ENCODE measurements around the gene REV3L. TPM values are rescaled to one million over a fixed set of nuclear protein-coding genes. Genes with fewer than 3 reads are reported as not detected.
"Not testable (repeated sequence)": the region's sequence is repeated elsewhere in the genome, so short reads cannot be mapped to it uniquely, and the experiment has no call there.

Gene REV3L
- total RNA-seq, 5 donors from 2014 or later (not counting 1 experiment from before 2014, with no cell fraction given) = 18.0 to 27.6 (median 22.1) TPM

- Histone ChIP-seq H3K27ac (ENCODE audit: low read length) (no peak overlapping the region), H3K9me3 (no peaks in the 10 kb centered on the region), H3K4me1 (ENCODE audit: control insufficient read depth in 1 of 2, extremely low read depth in 1 of 2, insufficient read depth in 2 of 2, low read length in 2 of 2) (peaks cover 5 to 10% of the 10 kb centered on the region in 2 experiments), H3K36me3 (ENCODE audit: control insufficient read depth in 2 of 2, extremely low read depth in 1 of 2, insufficient read depth in 1 of 2, low read length in 1 of 2) (no peaks in the 10 kb centered on the region), H3K27me3 (replicated peaks in 1 of 2; ENCODE audit: control insufficient read depth in 2 of 2, extremely low read depth in 1 of 2, insufficient read depth in 2 of 2, low read length in 1 of 2) (no peaks in the 10 kb centered on the region), H3K4me3 (ENCODE audit: control insufficient read depth in 1 of 2, extremely low read depth in 1 of 2, low read length in 1 of 2) (no peak overlapping the region)
- CTCF ChIA-PET = interaction anchor here in 1 of 2 donors (1.2 to 2.8 kb wide), 5 partner anchors 10 to 566 kb away, joined by 5 to 74 read pairs (median 6); a partner anchor contains a TSS
- H3K27me3 Mint-ChIP-seq = no peaks in the 10 kb centered on the region
- POLR2A ChIA-PET = interaction anchor here in 1 of 2 donors (0.5 to 1.1 kb wide), 3 partner anchors 10 to 1999 kb away, joined by 3 to 5 read pairs (median 3); no protein-coding TSS in a partner anchor
- no peak for DNase-seq
- no peaks in the 10 kb centered on the region for H3K9me3 Mint-ChIP-seq
- H3K36me3 Mint-ChIP-seq = no peaks in the 10 kb centered on the region
- 87% methylated on average over 1 of the region's 1 CpG for WGBS (ENCODE audit: insufficient coverage)
- no peak for ATAC-seq (replicated peaks in 1 of 4)
- H3K4me1 Mint-ChIP-seq = peaks cover 48 to 56% (median 52%) of the 10 kb centered on the region in 3 donors
- no peak overlapping the region for H3K4me3 Mint-ChIP-seq
- H3K27ac Mint-ChIP-seq = no peak overlapping the region
Measured at GRCh38 chr6:111477481-111477938, 5.5 kb downstream of the REV3L start.

GRCh38 chr6:111476061-111476460 lies 7.0 kb downstream of the REV3L start:
- H3K27ac Mint-ChIP-seq; H3K9me3 ChIP-seq; H3K4me1 ChIP-seq (ENCODE audit: control insufficient read depth in 1 of 2, extremely low read depth in 1 of 2, insufficient read depth in 2 of 2, low read length in 2 of 2); H3K27me3 Mint-ChIP-seq; H3K4me3 Mint-ChIP-seq; ATAC-seq (replicated peaks in 1 of 4); H3K36me3 Mint-ChIP-seq; H3K9me3 Mint-ChIP-seq; H3K27ac ChIP-seq (ENCODE audit: low read length); H3K27me3 ChIP-seq (replicated peaks in 1 of 2; ENCODE audit: control insufficient read depth in 2 of 2, extremely low read depth in 1 of 2, insufficient read depth in 2 of 2, low read length in 1 of 2); H3K36me3 ChIP-seq (ENCODE audit: control insufficient read depth in 2 of 2, extremely low read depth in 1 of 2, insufficient read depth in 1 of 2, low read length in 1 of 2); CTCF ChIA-PET; H3K4me3 ChIP-seq (ENCODE audit: control insufficient read depth in 1 of 2, extremely low read depth in 1 of 2, low read length in 1 of 2); DNase-seq: not testable (repeated sequence)
- POLR2A ChIA-PET = interaction anchor here in 1 of 2 donors (0.7 kb wide), 1 partner anchor 130 kb away, joined by 4 read pairs; the partner anchor contains the start of gene TRAF3IP2
- WGBS (ENCODE audit: insufficient coverage) = 100% methylated on average over 1 of the region's 3 CpGs
- H3K4me1 Mint-ChIP-seq = peaks cover 42 to 51% (median 51%) of the 10 kb centered on the region in 3 donors

GRCh38 chr6:111474771-111475170 lies 8.2 kb downstream of the REV3L start:
- Mint-ChIP-seq H3K4me3 (no peak overlapping the region), H3K4me1 (peaks cover 37 to 45% (median 45%) of the 10 kb centered on the region in 3 donors), H3K27me3 (no peaks in the 10 kb centered on the region), H3K9me3 (no peaks in the 10 kb centered on the region), H3K27ac (no peak overlapping the region), H3K36me3 (no peaks in the 10 kb centered on the region)
- Histone ChIP-seq H3K4me1 (ENCODE audit: control insufficient read depth in 1 of 2, extremely low read depth in 1 of 2, insufficient read depth in 2 of 2, low read length in 2 of 2) (peaks cover 0 to 2% of the 10 kb centered on the region in 2 experiments), H3K9me3 (no peaks in the 10 kb centered on the region), H3K27ac (ENCODE audit: low read length) (no peak overlapping the region), H3K36me3 (ENCODE audit: control insufficient read depth in 2 of 2, extremely low read depth in 1 of 2, insufficient read depth in 1 of 2, low read length in 1 of 2) (no peaks in the 10 kb centered on the region), H3K4me3 (ENCODE audit: control insufficient read depth in 1 of 2, extremely low read depth in 1 of 2, low read length in 1 of 2) (no peak overlapping the region), H3K27me3 (replicated peaks in 1 of 2; ENCODE audit: control insufficient read depth in 2 of 2, extremely low read depth in 1 of 2, insufficient read depth in 2 of 2, low read length in 1 of 2) (no peaks in the 10 kb centered on the region)
- ChIA-PET CTCF (no interaction called here), POLR2A (no interaction called here)
- no peak for ATAC-seq (replicated peaks in 1 of 4)
- DNase-seq = no peak
- no CpG with 5 or more reads among the region's 2 CpGs for WGBS (ENCODE audit: insufficient coverage)

- no peaks in the 10 kb centered on the region for H3K27me3 Mint-ChIP-seq
- no CpG with 5 or more reads among the region's 4 CpGs for WGBS (ENCODE audit: insufficient coverage)
- ATAC-seq (replicated peaks in 1 of 4) = no peak
- H3K4me1 Mint-ChIP-seq = peaks cover 37 to 47% (median 44%) of the 10 kb centered on the region in 3 donors
- H3K27ac Mint-ChIP-seq = no peak overlapping the region
- Histone ChIP-seq H3K27ac (ENCODE audit: low read length) (no peak overlapping the region), H3K9me3 (no peaks in the 10 kb centered on the region), H3K36me3 (ENCODE audit: control insufficient read depth in 2 of 2, extremely low read depth in 1 of 2, insufficient read depth in 1 of 2, low read length in 1 of 2) (no peaks in the 10 kb centered on the region), H3K27me3 (replicated peaks in 1 of 2; ENCODE audit: control insufficient read depth in 2 of 2, extremely low read depth in 1 of 2, insufficient read depth in 2 of 2, low read length in 1 of 2) (no peaks in the 10 kb centered on the region), H3K4me3 (ENCODE audit: control insufficient read depth in 1 of 2, extremely low read depth in 1 of 2, low read length in 1 of 2) (no peak overlapping the region), H3K4me1 (ENCODE audit: control insufficient read depth in 1 of 2, extremely low read depth in 1 of 2, insufficient read depth in 2 of 2, low read length in 2 of 2) (peaks cover 0 to 2% of the 10 kb centered on the region in 2 experiments)
- no peak for DNase-seq
- H3K4me3 Mint-ChIP-seq = no peak overlapping the region
- no peaks in the 10 kb centered on the region for H3K9me3 Mint-ChIP-seq
- ChIA-PET POLR2A (no interaction called here), CTCF (no interaction called here)
- no peaks in the 10 kb centered on the region for H3K36me3 Mint-ChIP-seq
Measured at GRCh38 chr6:111474106-111474505, 8.9 kb downstream of the REV3L start.

- Histone ChIP-seq H3K4me3 (ENCODE audit: control insufficient read depth in 1 of 2, extremely low read depth in 1 of 2, low read length in 1 of 2) (no peak overlapping the region), H3K4me1 (ENCODE audit: control insufficient read depth in 1 of 2, extremely low read depth in 1 of 2, insufficient read depth in 2 of 2, low read length in 2 of 2) (peaks cover 0 to 2% of the 10 kb centered on the region in 2 experiments), H3K36me3 (ENCODE audit: control insufficient read depth in 2 of 2, extremely low read depth in 1 of 2, insufficient read depth in 1 of 2, low read length in 1 of 2) (no peaks in the 10 kb centered on the region), H3K27ac (ENCODE audit: low read length) (no peak overlapping the region), H3K27me3 (replicated peaks in 1 of 2; ENCODE audit: control insufficient read depth in 2 of 2, extremely low read depth in 1 of 2, insufficient read depth in 2 of 2, low read length in 1 of 2) (no peaks in the 10 kb centered on the region), H3K9me3 (no peaks in the 10 kb centered on the region)
- Mint-ChIP-seq H3K36me3 (no peaks in the 10 kb centered on the region), H3K27ac (no peak overlapping the region), H3K4me3 (no peak overlapping the region), H3K27me3 (no peaks in the 10 kb centered on the region), H3K4me1 (peaks cover 38 to 45% (median 44%) of the 10 kb centered on the region in 3 donors), H3K9me3 (no peaks in the 10 kb centered on the region)
- DNase-seq = no peak
- no peak for ATAC-seq (replicated peaks in 1 of 4)
- ChIA-PET CTCF (no interaction called here), POLR2A (interaction anchor here in 1 of 2 donors (0.7 kb wide), 1 partner anchor 728 kb away, joined by 3 read pairs; no protein-coding TSS in a partner anchor)
- no CpG with 5 or more reads among the region's 2 CpGs for WGBS (ENCODE audit: insufficient coverage)
Measured at GRCh38 chr6:111472933-111473435, 10.0 kb downstream of the REV3L start.

GRCh38 chr6:111471958-111472357 lies 11.1 kb downstream of the REV3L start:
- no peak overlapping the region for H3K4me3 ChIP-seq (ENCODE audit: control insufficient read depth in 1 of 2, extremely low read depth in 1 of 2, low read length in 1 of 2)
- H3K27ac ChIP-seq (ENCODE audit: low read length) = no peak overlapping the region
- no peaks in the 10 kb centered on the region for H3K9me3 ChIP-seq
- whole genome bisulfite sequencing (ENCODE audit: insufficient coverage) = no CpG with 5 or more reads among the region's 1 CpG
- POLR2A ChIA-PET = interaction anchor here in 1 of 2 donors (0.6 kb wide), 1 partner anchor 131 kb away, joined by 6 read pairs; no protein-coding TSS in a partner anchor
- no peaks in the 10 kb centered on the region for H3K27me3 ChIP-seq (replicated peaks in 1 of 2; ENCODE audit: control insufficient read depth in 2 of 2, extremely low read depth in 1 of 2, insufficient read depth in 2 of 2, low read length in 1 of 2)
- Mint-ChIP-seq H3K27me3 (no peaks in the 10 kb centered on the region), H3K4me1 (peaks cover 30 to 42% (median 34%) of the 10 kb centered on the region in 3 donors), H3K4me3 (no peak overlapping the region), H3K36me3 (no peaks in the 10 kb centered on the region), H3K27ac (no peak overlapping the region), H3K9me3 (no peaks in the 10 kb centered on the region)
- DNase-seq = no peak
- peaks cover 0 to 2% of the 10 kb centered on the region in 2 experiments for H3K4me1 ChIP-seq (ENCODE audit: control insufficient read depth in 1 of 2, extremely low read depth in 1 of 2, insufficient read depth in 2 of 2, low read length in 2 of 2)
- no peaks in the 10 kb centered on the region for H3K36me3 ChIP-seq (ENCODE audit: control insufficient read depth in 2 of 2, extremely low read depth in 1 of 2, insufficient read depth in 1 of 2, low read length in 1 of 2)
- CTCF ChIA-PET = interaction anchor here in 1 of 2 donors (0.6 kb wide), 1 partner anchor 541 kb away, joined by 5 read pairs; no protein-coding TSS in a partner anchor
- no peak for ATAC-seq (replicated peaks in 1 of 4)

All from T-cell (primary cell).